Measurements from ENCODE around the gene ZNF469. TPM values are rescaled to one million over a fixed set of nuclear protein-coding genes. Genes with fewer than 3 reads are reported as not detected.

ZNF469 gene
- total and polyA plus RNA-seq, 3 donors from 2014 or later, result 0.98 to 2.8 (median 2.2) TPM

DNA sequence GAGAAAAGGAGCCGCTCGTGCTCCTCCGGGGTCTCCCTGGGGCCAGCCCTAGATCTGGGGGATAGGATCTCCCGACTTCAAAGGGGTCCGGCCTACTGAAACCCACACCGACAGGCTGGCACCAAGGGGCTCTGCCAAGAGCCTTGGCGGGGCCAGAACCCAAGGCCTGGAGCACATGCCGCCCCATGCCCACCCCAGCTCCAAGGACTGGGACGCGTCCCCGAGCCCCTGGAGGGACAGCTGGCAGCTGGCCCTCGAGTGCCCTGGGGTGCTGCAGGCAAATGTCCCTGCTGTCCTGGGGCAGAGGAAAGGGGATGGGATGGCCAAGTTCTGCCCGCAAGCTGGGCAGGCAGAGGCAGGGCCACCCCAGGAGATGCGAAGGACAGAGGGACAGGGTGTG lies 38.5 kb downstream of the ZNF469 start:
- H3K9me3 ChIP-seq, result no peaks in the 10 kb centered on the region
- WGBS, 2 donors, result 83 to 85% methylated on average over 5 to 14 of the region's 14 CpGs
- no peak overlapping the region for H3K4me3 ChIP-seq
- DNase-seq, result no peak
- peaks cover 5% of the 10 kb centered on the region for H3K4me1 ChIP-seq
- no peaks in the 10 kb centered on the region for H3K27me3 ChIP-seq
- H3K27ac ChIP-seq, result no peak overlapping the region
- intact Hi-C loops (cut with DNase I; ENCODE audit: low total_unique reads), result no loop called here
- TF ChIP-seq, protein P1, sequence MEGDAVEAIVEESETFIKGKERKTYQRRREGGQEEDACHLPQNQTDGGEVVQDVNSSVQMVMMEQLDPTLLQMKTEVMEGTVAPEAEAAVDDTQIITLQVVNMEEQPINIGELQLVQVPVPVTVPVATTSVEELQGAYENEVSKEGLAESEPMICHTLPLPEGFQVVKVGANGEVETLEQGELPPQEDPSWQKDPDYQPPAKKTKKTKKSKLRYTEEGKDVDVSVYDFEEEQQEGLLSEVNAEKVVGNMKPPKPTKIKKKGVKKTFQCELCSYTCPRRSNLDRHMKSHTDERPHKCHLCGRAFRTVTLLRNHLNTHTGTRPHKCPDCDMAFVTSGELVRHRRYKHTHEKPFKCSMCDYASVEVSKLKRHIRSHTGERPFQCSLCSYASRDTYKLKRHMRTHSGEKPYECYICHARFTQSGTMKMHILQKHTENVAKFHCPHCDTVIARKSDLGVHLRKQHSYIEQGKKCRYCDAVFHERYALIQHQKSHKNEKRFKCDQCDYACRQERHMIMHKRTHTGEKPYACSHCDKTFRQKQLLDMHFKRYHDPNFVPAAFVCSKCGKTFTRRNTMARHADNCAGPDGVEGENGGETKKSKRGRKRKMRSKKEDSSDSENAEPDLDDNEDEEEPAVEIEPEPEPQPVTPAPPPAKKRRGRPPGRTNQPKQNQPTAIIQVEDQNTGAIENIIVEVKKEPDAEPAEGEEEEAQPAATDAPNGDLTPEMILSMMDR (IDR thresholded peaks at IDR 0.05), result no peak
- TF ChIP-seq POLR2A (IDR thresholded peaks at IDR 0.05), result no peak
- no peaks in the 10 kb centered on the region for H3K36me3 ChIP-seq (ENCODE audit: low read depth, missing control alignments)

DNA sequence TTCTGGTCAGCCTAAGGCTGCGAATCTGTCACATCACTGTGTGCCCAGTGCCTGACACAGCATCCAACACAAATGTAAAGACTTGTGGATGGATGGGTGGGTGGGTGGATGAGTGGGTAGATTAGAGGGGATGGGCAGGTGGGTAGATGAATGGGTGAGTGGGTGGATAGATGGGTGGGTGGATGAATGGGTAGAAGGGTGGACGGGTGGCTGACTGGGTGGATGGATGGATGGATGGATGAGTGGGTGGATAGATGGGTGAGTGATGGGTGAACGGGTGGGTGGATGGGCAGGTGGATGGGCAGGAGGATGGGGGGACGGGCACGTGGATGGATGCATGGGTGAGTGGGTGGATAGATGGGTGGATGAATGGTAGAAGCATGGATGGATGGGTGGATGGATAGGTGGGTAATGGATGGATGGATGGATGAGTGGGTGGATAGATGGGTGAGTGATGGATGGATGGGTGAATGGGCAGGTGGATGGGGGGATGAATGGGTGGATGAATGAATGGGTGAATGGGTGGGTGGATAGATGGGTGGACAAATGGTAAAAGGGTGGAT lies 39.2 kb downstream of the ZNF469 start:
- Histone ChIP-seq H3K36me3 (ENCODE audit: low read depth, missing control alignments) (no peaks in the 10 kb centered on the region), H3K27me3 (no peaks in the 10 kb centered on the region), H3K9me3 (no peaks in the 10 kb centered on the region), H3K4me3 (no peak overlapping the region), H3K27ac (no peak overlapping the region), H3K4me1 (peaks cover 5% of the 10 kb centered on the region)
- intact Hi-C loops (cut with DNase I; ENCODE audit: low total_unique reads), result no loop called here
- no peak for DNase-seq
- 57 to 58% methylated on average over 5 of the region's 5 CpGs for WGBS, 2 donors
- TF ChIP-seq POLR2A (IDR thresholded peaks at IDR 0.05), result no peak
- TF ChIP-seq, protein P1 (IDR thresholded peaks at IDR 0.05), result no peak

DNA sequence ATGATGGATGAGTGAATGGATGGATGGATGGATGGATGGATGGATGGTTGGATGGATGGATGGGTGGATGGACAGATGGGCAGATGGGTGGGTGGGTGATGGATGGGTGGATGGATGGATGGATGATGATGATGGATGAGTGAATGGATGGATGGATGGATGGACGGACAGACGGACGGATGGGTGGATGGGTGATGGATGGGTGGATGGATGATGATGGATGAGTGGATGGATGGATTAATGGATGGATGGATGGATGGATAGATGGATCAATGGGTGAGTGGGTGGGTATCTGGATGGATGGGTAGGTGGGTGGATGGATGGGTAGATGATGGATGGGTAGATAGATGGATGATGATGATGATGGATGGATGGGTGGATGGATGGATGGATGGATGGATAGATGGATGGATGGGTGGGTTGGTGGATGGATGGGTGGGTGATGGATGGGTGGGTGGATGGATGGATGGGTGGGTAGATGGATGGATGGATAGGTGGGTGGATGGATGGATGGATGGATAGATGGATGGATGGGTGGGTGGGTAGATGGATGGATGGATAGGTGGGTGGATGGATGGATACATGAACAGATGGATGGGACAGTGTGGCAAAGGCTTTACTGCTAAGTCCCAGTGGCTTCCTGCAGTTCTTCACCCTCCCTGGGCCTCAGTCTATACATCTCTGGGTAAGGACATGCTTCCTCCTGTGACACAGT lies 40.1 kb downstream of the ZNF469 start:
- no peak for DNase-seq
- H3K4me1 ChIP-seq, result peaks cover 5% of the 10 kb centered on the region
- H3K9me3 ChIP-seq, result no peaks in the 10 kb centered on the region
- 51 to 52% methylated on average over 3 of the region's 3 CpGs for WGBS, 2 donors
- H3K4me3 ChIP-seq, result no peak overlapping the region
- intact Hi-C loops (cut with DNase I; ENCODE audit: low total_unique reads), result no loop called here
- no peak for TF ChIP-seq POLR2A (IDR thresholded peaks at IDR 0.05)
- TF ChIP-seq, protein P1 (IDR thresholded peaks at IDR 0.05), result no peak
- H3K27ac ChIP-seq, result no peak overlapping the region
- H3K27me3 ChIP-seq, result no peaks in the 10 kb centered on the region
- no peaks in the 10 kb centered on the region for H3K36me3 ChIP-seq (ENCODE audit: low read depth, missing control alignments)

DNA sequence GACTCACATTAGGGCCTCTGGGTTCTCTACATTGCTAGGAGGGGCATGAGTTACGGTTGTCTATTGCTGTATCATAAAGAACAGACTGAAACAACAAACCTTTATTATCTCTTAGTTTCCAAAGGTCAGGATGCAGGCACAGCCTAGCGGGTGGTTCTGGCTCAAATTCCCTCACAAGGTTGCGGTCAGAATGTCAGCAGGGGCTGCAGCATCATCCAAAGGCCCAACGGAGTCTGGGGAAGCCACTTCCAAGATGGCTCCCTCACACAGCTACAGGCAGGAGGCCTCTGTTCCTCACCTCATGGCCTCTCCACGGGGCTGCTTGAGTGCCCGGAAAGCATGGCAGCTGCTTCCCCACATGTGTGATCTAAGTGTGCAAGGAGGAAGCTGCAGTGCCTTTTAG lies 40.7 kb downstream of the ZNF469 start:
- Histone ChIP-seq H3K9me3 (no peaks in the 10 kb centered on the region), H3K4me1 (peaks cover 5% of the 10 kb centered on the region), H3K27me3 (no peaks in the 10 kb centered on the region), H3K36me3 (ENCODE audit: low read depth, missing control alignments) (no peaks in the 10 kb centered on the region), H3K27ac (no peak overlapping the region), H3K4me3 (no peak overlapping the region)
- intact Hi-C loops (cut with DNase I; ENCODE audit: low total_unique reads), result no loop called here
- TF ChIP-seq POLR2A (IDR thresholded peaks at IDR 0.05), result no peak
- TF ChIP-seq, protein P1 (IDR thresholded peaks at IDR 0.05), result no peak
- WGBS, 2 donors, result 74 to 87% methylated on average over 2 to 6 of the region's 6 CpGs
- DNase-seq, result no peak

All from testis (tissue), 3 donors.